Uterus (tissue), 2 donors: Measurements from ENCODE around the gene DNASE1L1.

Source experiments
- CTCF ChIP-seq, 4 experiments: fragments of 200-600 bp in 2 of 4; fragments of 450-650 bp in 2 of 4; sonication (generic) in 2 of 4; IDR thresholded peaks; one replicate each; pipeline ENCODE4 v1.5.1; 2016 to 2019; ENCODE audit warnings: antibody characterized with exemption in 4 of 4, mild to moderate bottlenecking in 2 of 4, moderate library complexity in 1 of 4
- POLR2A ChIP-seq, 2 donors: fragments of 450-650 bp; IDR thresholded peaks; one replicate each; pipeline ENCODE4 v1.6.1; 2016; ENCODE audit warnings: antibody characterized with exemption in 2 of 2, mild to moderate bottlenecking in 1 of 2, moderate library complexity in 1 of 2

GRCh38 chrX:154432210-154432609 is 23.2 kb upstream of the DNASE1L1 start:
- TF ChIP-seq CTCF (IDR thresholded peaks at IDR 0.05) = no peak
- no peak for TF ChIP-seq POLR2A (IDR thresholded peaks at IDR 0.05)
